MM.1S (cell line): ENCODE results near the gene CAST.

Experiments used
- DNase-seq: peaks from one replicate; pipeline ENCODE4 v3.0.0-alpha.2; 2015
- H2AFZ ChIP-seq: fragments of 300-600 bp; sonication (generic); 2 replicates; pipeline ENCODE4 v1.6.0; 2016; ENCODE audit warnings: antibody characterized with exemption, low read length
- H3F3A ChIP-seq: fragments of 300-600 bp; sonication (generic); 2 replicates; pipeline ENCODE4 v1.6.1; 2016; ENCODE audit warnings: mild to moderate bottlenecking, antibody characterized with exemption, low read length, moderate library complexity, mixed read lengths; ENCODE audit not compliant: insufficient read depth
- H3K27ac ChIP-seq: fragments of 300-600 bp; sonication (generic); 2 replicates; pipeline ENCODE4 v1.5.1; 2016; ENCODE audit warnings: mild to moderate bottlenecking, low read length
- H3K27me3 ChIP-seq: fragments of 300-600 bp; sonication (generic); replicated peaks from 2 replicates; pipeline ENCODE4 v1.6.0; 2016; ENCODE audit warnings: low read length; ENCODE audit not compliant: insufficient read depth
- H3K36me3 ChIP-seq: fragments of 300-600 bp; sonication (generic); replicated peaks from 2 replicates; pipeline ENCODE4 v1.6.1; 2016; ENCODE audit warnings: mild to moderate bottlenecking, low read length, mixed read lengths; ENCODE audit not compliant: insufficient read depth
- H3K4me1 ChIP-seq: fragments of 300-600 bp; sonication (generic); 2 replicates; pipeline ENCODE4 v1.6.1; 2016; ENCODE audit warnings: low read length, mixed read lengths
- H3K4me2 ChIP-seq: fragments of 300-600 bp; sonication (generic); 2 replicates; pipeline ENCODE4 v1.6.0; 2016; ENCODE audit warnings: low read depth, low read length
- H3K4me3 ChIP-seq: fragments of 300-600 bp; sonication (generic); 2 replicates; pipeline ENCODE4 v1.5.1; 2016; ENCODE audit warnings: low read length, mixed read lengths
- H3K79me2 ChIP-seq: fragments of 300-600 bp; sonication (generic); 2 replicates; pipeline ENCODE4 v1.6.1; 2016; ENCODE audit warnings: mixed run types, low read length, mixed read lengths
- H3K9ac ChIP-seq: fragments of 300-600 bp; sonication (generic); 2 replicates; pipeline ENCODE4 v1.6.1; 2016; ENCODE audit warnings: low read length, mixed read lengths
- H3K9me2 ChIP-seq: fragments of 300-600 bp; sonication (generic); replicated peaks from 2 replicates; pipeline ENCODE4 v1.6.1; 2016; ENCODE audit warnings: mild to moderate bottlenecking, low read length, mixed read lengths; ENCODE audit not compliant: insufficient read depth
- H3K9me3 ChIP-seq: fragments of 300-600 bp; sonication (generic); replicated peaks from 2 replicates; pipeline ENCODE4 v1.6.1; 2016; ENCODE audit warnings: mild to moderate bottlenecking, low read length, mixed read lengths; ENCODE audit not compliant: insufficient read depth
- H4K20me1 ChIP-seq: fragments of 300-600 bp; sonication (generic); 2 replicates; pipeline ENCODE4 v1.6.1; 2016; ENCODE audit warnings: mild to moderate bottlenecking, low read length, moderate library complexity, mixed read lengths; ENCODE audit not compliant: insufficient read depth
- EZH2 ChIP-seq: fragments of 300-600 bp; sonication (generic); optimal IDR thresholded peaks from 2 replicates; pipeline ENCODE3; 2017; ENCODE audit warnings: low read depth, mild to moderate bottlenecking, antibody characterized with exemption, low read length, mixed read lengths
- EZH2phosphoT487 ChIP-seq: fragments of 300-600 bp; sonication (generic); IDR thresholded peaks from 2 replicates; pipeline ENCODE4 v1.6.1; 2018; ENCODE audit warnings: antibody characterized with exemption, low read length
- TF ChIP-seq, protein P1 (sequence below): fragments of 300-600 bp; sonication (generic); IDR thresholded peaks from 2 replicates; pipeline ENCODE4 v1.5.1; 2016; ENCODE audit warnings: antibody characterized with exemption, low read length, mixed read lengths

Gene CAST

DNA sequence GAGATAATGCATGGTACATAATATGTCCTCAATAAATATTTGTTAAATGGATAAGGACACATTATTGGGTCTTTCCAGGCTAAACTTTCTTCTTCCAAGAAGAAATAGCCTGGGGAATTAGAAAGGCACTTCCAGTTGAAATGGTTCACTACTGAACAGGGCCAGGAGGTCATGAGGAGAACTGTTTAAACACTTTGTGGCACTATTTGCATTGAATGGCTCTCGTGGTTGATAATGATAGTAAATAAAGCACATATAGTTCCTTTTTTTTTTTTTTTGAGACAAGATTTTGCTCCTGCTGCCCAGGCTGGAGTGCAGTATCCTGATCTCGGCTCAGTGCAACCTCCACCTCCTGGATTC, 19.9 kb upstream of the CAST start:
- no peaks in the 10 kb centered on the region; the same call in 1 of the 2 replicates for H3K27me3 ChIP-seq
- no peaks in the 10 kb centered on the region for H3K9me3 ChIP-seq
- no peak overlapping the region for H3K4me3 ChIP-seq
- no peak overlapping the region for H3K9ac ChIP-seq
- no peaks in the 10 kb centered on the region for H3K79me2 ChIP-seq
- no peaks in the 10 kb centered on the region for H4K20me1 ChIP-seq
- no peaks in the 10 kb centered on the region for H3K36me3 ChIP-seq
- H3K4me2 ChIP-seq = no peak overlapping the region
- 0 out of 2 replicates have a peak, but pooled peaks cover 3% of the 10 kb centered on the region for H3F3A ChIP-seq
- no peak overlapping the region for H3K27ac ChIP-seq
- H3K4me1 ChIP-seq = peaks cover 11% of the 10 kb centered on the region
- TF ChIP-seq, protein P1, sequence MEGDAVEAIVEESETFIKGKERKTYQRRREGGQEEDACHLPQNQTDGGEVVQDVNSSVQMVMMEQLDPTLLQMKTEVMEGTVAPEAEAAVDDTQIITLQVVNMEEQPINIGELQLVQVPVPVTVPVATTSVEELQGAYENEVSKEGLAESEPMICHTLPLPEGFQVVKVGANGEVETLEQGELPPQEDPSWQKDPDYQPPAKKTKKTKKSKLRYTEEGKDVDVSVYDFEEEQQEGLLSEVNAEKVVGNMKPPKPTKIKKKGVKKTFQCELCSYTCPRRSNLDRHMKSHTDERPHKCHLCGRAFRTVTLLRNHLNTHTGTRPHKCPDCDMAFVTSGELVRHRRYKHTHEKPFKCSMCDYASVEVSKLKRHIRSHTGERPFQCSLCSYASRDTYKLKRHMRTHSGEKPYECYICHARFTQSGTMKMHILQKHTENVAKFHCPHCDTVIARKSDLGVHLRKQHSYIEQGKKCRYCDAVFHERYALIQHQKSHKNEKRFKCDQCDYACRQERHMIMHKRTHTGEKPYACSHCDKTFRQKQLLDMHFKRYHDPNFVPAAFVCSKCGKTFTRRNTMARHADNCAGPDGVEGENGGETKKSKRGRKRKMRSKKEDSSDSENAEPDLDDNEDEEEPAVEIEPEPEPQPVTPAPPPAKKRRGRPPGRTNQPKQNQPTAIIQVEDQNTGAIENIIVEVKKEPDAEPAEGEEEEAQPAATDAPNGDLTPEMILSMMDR = no peak
- TF ChIP-seq EZH2phosphoT487 (no peak), EZH2 (no peak)
- no peak for DNase-seq
- no peaks in the 10 kb centered on the region for H3K9me2 ChIP-seq
- H2AFZ ChIP-seq = no peak overlapping the region

DNA sequence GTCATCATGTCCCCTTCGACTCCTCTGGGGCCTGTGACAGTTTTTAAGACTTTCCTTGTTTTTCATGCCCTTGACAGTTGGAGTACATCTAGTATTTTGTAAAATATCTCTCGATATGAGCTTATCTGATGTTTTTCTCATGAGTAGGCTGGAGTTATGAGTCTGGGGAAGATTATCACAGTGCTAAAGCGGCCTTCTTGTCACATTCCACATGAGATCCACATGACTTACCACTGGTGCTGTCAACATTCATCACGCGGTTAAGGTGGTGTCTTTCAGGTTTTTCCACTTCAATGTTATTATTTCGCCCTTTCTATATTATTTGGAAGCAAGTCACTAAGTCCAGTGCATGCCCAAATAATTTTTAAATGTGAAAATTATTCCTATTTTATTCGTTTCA, 17.1 kb upstream of the CAST start:
- no peak for DNase-seq
- TF ChIP-seq EZH2phosphoT487 (no peak), EZH2 (no peak)
- TF ChIP-seq, protein P1 = no peak
- Histone ChIP-seq H3K36me3 (no peaks in the 10 kb centered on the region), H3K4me2 (no peak overlapping the region), H3F3A (peaks cover 10% of the 10 kb centered on the region; the same call in 1 of the 2 replicates), H3K4me1 (peaks cover 20% of the 10 kb centered on the region), H3K4me3 (no peak overlapping the region), H3K9ac (no peak overlapping the region), H2AFZ (no peak overlapping the region), H3K27ac (no peak overlapping the region), H4K20me1 (no peaks in the 10 kb centered on the region), H3K9me2 (no peaks in the 10 kb centered on the region), H3K79me2 (no peaks in the 10 kb centered on the region), H3K27me3 (no peaks in the 10 kb centered on the region; the same call in 1 of the 2 replicates), H3K9me3 (no peaks in the 10 kb centered on the region)

DNA sequence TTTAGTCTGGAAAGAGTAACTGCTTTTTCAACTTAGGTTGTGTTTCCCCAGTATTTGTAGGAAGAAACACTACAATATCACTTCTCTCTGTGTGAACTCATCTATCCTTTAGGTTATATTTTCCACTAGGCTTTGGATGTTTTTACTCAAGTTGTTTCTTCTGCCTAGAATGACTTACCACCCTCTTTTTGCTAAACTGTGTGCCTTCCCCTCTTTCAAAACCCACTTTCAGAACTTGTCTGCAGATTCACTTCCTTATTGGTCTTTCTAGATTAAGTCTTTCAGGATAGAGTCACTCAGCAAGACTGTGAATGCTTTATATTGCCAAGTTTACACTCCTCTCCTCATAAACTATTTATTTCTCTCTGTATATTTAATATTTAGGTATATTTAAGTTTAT, 14.2 kb upstream of the CAST start:
- Histone ChIP-seq H3K9me3 (no peaks in the 10 kb centered on the region), H3K4me1 (peaks cover 9% of the 10 kb centered on the region), H3K4me2 (no peak overlapping the region), H3K4me3 (no peak overlapping the region), H3K79me2 (no peaks in the 10 kb centered on the region), H3K27ac (no peak overlapping the region), H4K20me1 (no peaks in the 10 kb centered on the region), H3K9me2 (no peaks in the 10 kb centered on the region), H3F3A (peaks cover 7% of the 10 kb centered on the region; the same call in 1 of the 2 replicates), H3K36me3 (no peaks in the 10 kb centered on the region), H2AFZ (no peak overlapping the region), H3K27me3 (peaks cover 16% of the 10 kb centered on the region; the same call in 1 of the 2 replicates), H3K9ac (no peak overlapping the region)
- DNase-seq = no peak
- TF ChIP-seq EZH2phosphoT487 (no peak), EZH2 (no peak)
- TF ChIP-seq, protein P1 = no peak
